A673 (cell line): ENCODE data around the gene HSPE1. TPM values are rescaled to one million over a fixed set of nuclear protein-coding genes. Genes with fewer than 3 reads are reported as not detected.

Experiments
- BruUV-seq: library from RNA; stranded (reverse); fragments of 400-500 nt; replicated peaks from 2 replicates; lab custom pipeline; 2021; lab: Mats Ljungman, UMichigan
- CTCF ChIA-PET: fragments of 300-600 bp; sonication (Branson Sonifier 250); formaldehyde crosslinking; loops from one replicate; lab custom pipeline; 2022; ENCODE audit warnings: antibody characterized with exemption; lab: Charles Lee
- POLR2A ChIA-PET: fragments of 300-600 bp; sonication (Branson Sonifier 250); formaldehyde crosslinking; loops from one replicate; lab custom pipeline; 2022; ENCODE audit warnings: antibody characterized with exemption; ENCODE audit not compliant: low non-redundant PET; lab: Charles Lee
- DNase-seq: peaks from one replicate; pipeline ENCODE4 v3.0.0-alpha.2; 2015; ENCODE audit warnings: low spot score
- H3K27ac ChIP-seq: fragments of 200-600 bp; sonication (generic); 2 replicates; pipeline ENCODE4 v1.5.1; 2016; ENCODE audit warnings: mixed run types, low read depth, mild to moderate bottlenecking, mixed read lengths, antibody characterized with exemption, low read length; ENCODE audit not compliant: poor library complexity, severe bottlenecking
- H3K27me3 ChIP-seq: fragments of 200-600 bp; sonication (generic); replicated peaks from 2 replicates; pipeline ENCODE4 v1.6.1; 2017; ENCODE audit warnings: mixed run types, low read depth, mild to moderate bottlenecking, mixed read lengths, antibody characterized with exemption, low read length; ENCODE audit not compliant: insufficient read depth, poor library complexity
- H3K36me3 ChIP-seq: fragments of 200-600 bp; sonication (generic); 2 replicates; pipeline ENCODE4 v1.6.1; 2016; ENCODE audit warnings: mixed run types, mild to moderate bottlenecking, mixed read lengths, antibody characterized with exemption, low read length; ENCODE audit not compliant: insufficient read depth, poor library complexity, severe bottlenecking
- H3K4me1 ChIP-seq: fragments of 200-600 bp; sonication (generic); 2 replicates; pipeline ENCODE4 v1.6.1; 2017; ENCODE audit warnings: mixed run types, mild to moderate bottlenecking, mixed read lengths, antibody characterized with exemption, low read length; ENCODE audit not compliant: insufficient read depth, poor library complexity, severe bottlenecking
- H3K4me3 ChIP-seq: fragments of 200-600 bp; sonication (generic); 2 replicates; pipeline ENCODE4 v1.5.1; 2016; ENCODE audit warnings: low read depth, mixed run types, mild to moderate bottlenecking, mixed read lengths, low read length; ENCODE audit not compliant: poor library complexity, severe bottlenecking
- H3K9me3 ChIP-seq: fragments of 200-600 bp; sonication (generic); 2 replicates; pipeline ENCODE4 v1.6.1; 2016; ENCODE audit warnings: mixed run types, low read depth, mild to moderate bottlenecking, mixed read lengths, antibody characterized with exemption, low read length; ENCODE audit not compliant: poor library complexity, severe bottlenecking
- CTCF ChIP-seq: fragments of 300-800, 200-600 bp; sonication (generic); conservative IDR thresholded peaks from 2 replicates; pipeline ENCODE4 v1.5.1; 2017; ENCODE audit warnings: low read depth, mild to moderate bottlenecking, antibody characterized with exemption, low read length, moderate library complexity, mixed read lengths
- EZH2 ChIP-seq: fragments of 200-600 bp; sonication (generic); IDR thresholded peaks from 2 replicates; pipeline ENCODE4 v1.6.1; 2017; ENCODE audit warnings: borderline replicate concordance, low read depth, mild to moderate bottlenecking, mixed read lengths, antibody characterized with exemption, low read length; ENCODE audit not compliant: poor library complexity, severe bottlenecking
- intact Hi-C: fragments of 100-400 bp; cut with micrococcal nuclease; formaldehyde crosslinking; loops from one replicate; pipeline ENCODE4 v1.10.0; 2022; ENCODE audit not compliant: unreplicated experiment
- total RNA-seq: library from RNA; stranded (reverse); gene quantifications from 2 replicates; pipeline ENCODE4 v1.2.3, GENCODE V29; 2021

HSPE1 gene
- total RNA-seq, 1 experiment from 2014 or later = 356 TPM

- Histone ChIP-seq H3K27me3 (no peaks in the 10 kb centered on the region), H3K27ac (no peak overlapping the region), H3K36me3 (peaks cover 18% of the 10 kb centered on the region), H3K4me3 (no peak overlapping the region), H3K4me1 (no peaks in the 10 kb centered on the region), H3K9me3 (no peaks in the 10 kb centered on the region)
- TF ChIP-seq EZH2 (no peak), CTCF (no peak)
- ChIA-PET POLR2A (no interaction called here), CTCF (no interaction called here)
- intact Hi-C loops = no loop called here
- no TSS peak for BruUV-seq
- DNase-seq = no peak
These were observed 39.1 kb upstream of the HSPE1 start for GRCh38 chr2:197461057-197461456.

GRCh38 chr2:197464175-197464574 is 36.0 kb upstream of the HSPE1 start:
- H3K36me3 ChIP-seq = peaks cover 18% of the 10 kb centered on the region
- no peak for DNase-seq

GRCh38 chr2:197472166-197472565 is 28.0 kb upstream of the HSPE1 start:
- peaks cover 16% of the 10 kb centered on the region for H3K36me3 ChIP-seq
- no peaks in the 10 kb centered on the region for H3K27me3 ChIP-seq
- intact Hi-C loops = no loop called here
- TF ChIP-seq CTCF = no peak
- no peak for TF ChIP-seq EZH2
- DNase-seq = no peak
- H3K4me3 ChIP-seq = no peak overlapping the region
- ChIA-PET CTCF (no interaction called here), POLR2A (no interaction called here)
- BruUV-seq = no TSS peak
- H3K4me1 ChIP-seq = no peaks in the 10 kb centered on the region
- no peaks in the 10 kb centered on the region for H3K9me3 ChIP-seq
- H3K27ac ChIP-seq = no peak overlapping the region

More at GRCh38 chr2:197464175-197464574, 36.0 kb upstream of the HSPE1 start:
- no peaks in the 10 kb centered on the region for H3K4me1 ChIP-seq
- POLR2A ChIA-PET = no interaction called here
- H3K4me3 ChIP-seq = no peak overlapping the region
- no peaks in the 10 kb centered on the region for H3K27me3 ChIP-seq
- no peak for TF ChIP-seq CTCF
- no peak for TF ChIP-seq EZH2
- no TSS peak for BruUV-seq
- no peak overlapping the region for H3K27ac ChIP-seq
- intact Hi-C loops = no loop called here
- CTCF ChIA-PET = no interaction called here
- H3K9me3 ChIP-seq = no peaks in the 10 kb centered on the region
